HEK293T (cell line): ENCODE data around the gene TUBGCP3.

Experiments used
- FOXA1 ChIP-seq: fragments of 450-650 bp; IDR thresholded peaks from 2 replicates; pipeline ENCODE4 v1.6.1; 2016; ENCODE audit warnings: mild to moderate bottlenecking
- FOXM1 ChIP-seq: fragments of 450-650 bp; IDR thresholded peaks from 2 replicates; pipeline ENCODE4 v1.6.1; 2017; ENCODE audit warnings: mild to moderate bottlenecking, borderline replicate concordance
- NFRKB ChIP-seq: fragments of 450-650 bp; IDR thresholded peaks from 2 replicates; pipeline ENCODE4 v1.6.1; 2016; ENCODE audit warnings: mild to moderate bottlenecking, moderate library complexity
- PKNOX1 ChIP-seq: fragments of 450-650 bp; IDR thresholded peaks from 2 replicates; pipeline ENCODE4 v1.6.1; 2016
- SP1 ChIP-seq: fragments of 450-650 bp; IDR thresholded peaks from 2 replicates; pipeline ENCODE4 v1.6.1; 2017

GRCh38 chr13:112530861-112531260 lies 57.1 kb downstream of the TUBGCP3 start:
- TF ChIP-seq FOXM1 (no peak), PKNOX1 (no peak), SP1 (no peak), NFRKB (no peak), FOXA1 (no peak)
